GM19438 (cell line): ENCODE data around the gene COL18A1.

ENCODE experiments used
- ATAC-seq: cut with Tn5 transposase; IDR thresholded peaks from one replicate; pipeline ENCODE4 v1.9.1; 2021; ENCODE audit warnings: low read depth; ENCODE audit not compliant: unreplicated experiment

The COL18A1 gene

GRCh38 chr21:45487161-45487806 lies 82.3 kb downstream of the COL18A1 start:
- no peak for ATAC-seq

GRCh38 chr21:45487891-45488600 lies 83.1 kb downstream of the COL18A1 start:
- no peak for ATAC-seq

GRCh38 chr21:45488931-45489721 lies 84.2 kb downstream of the COL18A1 start:
- ATAC-seq, result no peak

GRCh38 chr21:45489722-45489982 lies 84.7 kb downstream of the COL18A1 start:
- ATAC-seq, result no peak

- no peak for ATAC-seq
Observed at GRCh38 chr21:45490049-45490731, 85.2 kb downstream of the COL18A1 start.

GRCh38 chr21:45491056-45491455 lies 86.1 kb downstream of the COL18A1 start:
- no peak for ATAC-seq

- ATAC-seq, result no peak
Observed at GRCh38 chr21:45491623-45492022, 86.7 kb downstream of the COL18A1 start.

GRCh38 chr21:45492765-45493164 lies 87.8 kb downstream of the COL18A1 start:
- no peak for ATAC-seq

- no peak for ATAC-seq
Observed at GRCh38 chr21:45493401-45494001, 88.5 kb downstream of the COL18A1 start.

GRCh38 chr21:45494135-45494850 lies 89.3 kb downstream of the COL18A1 start:
- ATAC-seq, result no peak

GRCh38 chr21:45494851-45495680 lies 90.1 kb downstream of the COL18A1 start:
- no peak for ATAC-seq

GRCh38 chr21:45496151-45496967 lies 91.4 kb downstream of the COL18A1 start:
- ATAC-seq, result no peak

GRCh38 chr21:45496968-45497845 lies 92.2 kb downstream of the COL18A1 start:
- ATAC-seq, result no peak

GRCh38 chr21:45497846-45498645 lies 93.1 kb downstream of the COL18A1 start:
- ATAC-seq, result no peak

GRCh38 chr21:45498646-45499000 lies 93.7 kb downstream of the COL18A1 start:
- ATAC-seq, result no peak

GRCh38 chr21:45499201-45499750 lies 94.3 kb downstream of the COL18A1 start:
- ATAC-seq, result no peak
